Activated T-helper 1 cell treated with anti-CD3 and anti-CD28 coated beads, Interleukin-2, amount 50 U/mL, for 16 hours (primary cell): ENCODE results near the gene OTOS.

Experiments used
- DNase-seq, 2 donors: peaks; one replicate each; pipeline ENCODE4 v3.0.0-alpha.2; 2020; ENCODE audit warnings: low read depth in 1 of 2, low spot score in 1 of 2

OTOS gene

DNA sequence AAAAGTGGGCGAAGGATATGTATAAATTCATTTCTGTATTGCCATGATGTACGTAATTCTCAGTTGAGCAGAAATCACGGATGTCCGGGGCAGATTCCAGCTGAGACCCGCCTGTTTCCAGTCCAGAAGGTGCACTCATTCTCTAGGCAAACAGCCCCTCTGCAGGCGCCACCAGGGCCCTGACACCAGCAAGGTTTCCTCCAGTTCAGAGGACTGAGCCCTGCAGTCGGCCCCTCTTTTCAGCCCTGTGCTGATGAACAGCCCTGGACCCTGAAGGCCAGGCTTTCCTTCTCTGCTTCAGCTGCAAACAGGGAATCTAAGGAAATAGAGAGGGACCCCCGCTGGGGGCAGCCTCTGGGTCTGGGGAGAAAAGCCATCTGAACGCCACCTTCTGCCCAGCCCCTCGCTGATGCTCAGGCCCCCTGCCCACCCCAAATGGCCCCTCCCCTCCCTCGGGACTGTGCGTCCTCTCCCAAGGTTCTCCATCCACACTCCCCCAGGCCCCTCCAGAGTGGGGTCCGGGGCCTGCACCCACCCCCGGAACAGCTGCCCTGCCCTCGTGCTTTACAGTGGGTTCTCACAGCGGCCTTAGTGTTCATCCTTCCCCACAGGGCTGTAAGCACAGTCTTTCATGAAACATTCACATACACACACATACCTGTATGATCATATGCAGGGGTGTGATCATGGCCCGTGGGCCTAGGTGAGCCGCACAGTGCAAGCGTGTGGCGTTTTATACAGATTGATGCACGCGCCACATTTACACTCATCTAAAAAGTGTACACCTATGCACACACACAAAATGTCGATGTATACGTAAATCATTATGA, 16.4 kb downstream of the OTOS start:
- no peak for DNase-seq

DNA sequence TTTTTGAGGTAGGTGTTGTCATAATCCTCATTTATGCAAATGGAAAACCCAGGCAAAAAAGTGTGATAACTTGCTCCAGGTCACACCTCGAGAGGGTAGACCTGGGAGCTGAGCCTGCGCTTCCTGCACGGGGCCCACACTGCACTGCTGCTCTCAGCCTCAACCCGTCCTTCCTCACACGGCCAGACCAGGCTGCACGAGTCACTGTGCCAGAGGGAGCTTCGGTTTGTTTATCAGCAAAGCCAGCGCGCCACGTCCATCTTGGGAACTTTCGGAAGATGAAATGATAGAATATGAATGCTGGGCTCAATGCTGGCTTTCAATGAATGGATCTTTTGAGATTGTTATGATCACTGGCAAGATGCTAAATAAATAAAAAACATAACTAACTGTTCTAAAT, 18.8 kb downstream of the OTOS start:
- no peak for DNase-seq

DNA sequence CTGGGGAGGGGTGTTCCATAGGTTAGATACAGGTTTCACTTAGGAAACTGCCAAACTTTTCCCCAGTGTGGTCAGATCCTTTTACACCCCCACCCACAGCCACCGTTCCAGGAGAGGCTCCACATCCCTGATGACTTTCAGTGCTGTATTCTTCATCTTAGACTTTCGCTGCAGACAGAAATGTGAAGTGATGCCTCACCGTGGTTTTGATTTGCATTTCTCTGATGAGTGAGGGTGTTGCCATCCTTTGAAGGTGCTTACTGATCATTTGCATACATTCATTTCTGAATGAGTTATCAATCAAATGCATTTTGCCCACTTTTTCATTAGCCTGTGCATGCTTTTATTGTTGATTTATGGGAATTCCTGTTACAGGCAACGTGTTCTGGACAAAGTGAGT, 19.3 kb downstream of the OTOS start:
- DNase-seq: no peak

DNA sequence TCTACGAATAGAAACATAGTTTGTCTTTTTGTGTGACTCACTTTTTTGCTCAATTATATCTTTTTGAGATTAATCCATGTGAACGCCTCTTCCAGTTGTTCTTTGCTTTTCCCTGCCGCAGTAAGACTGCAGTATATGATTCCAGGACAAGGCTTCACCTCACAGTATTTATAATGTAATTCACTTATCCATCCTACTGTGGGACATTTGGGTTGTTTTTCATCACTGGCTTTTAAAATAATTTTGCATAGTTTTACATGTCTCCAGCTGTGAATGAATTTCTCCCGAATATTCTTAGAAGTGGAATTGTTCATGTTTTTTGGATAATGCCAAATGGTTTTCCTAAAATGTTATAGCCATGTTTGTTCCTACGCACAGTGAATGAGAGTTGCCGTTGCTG, 26.2 kb downstream of the OTOS start:
- no peak for DNase-seq

DNA sequence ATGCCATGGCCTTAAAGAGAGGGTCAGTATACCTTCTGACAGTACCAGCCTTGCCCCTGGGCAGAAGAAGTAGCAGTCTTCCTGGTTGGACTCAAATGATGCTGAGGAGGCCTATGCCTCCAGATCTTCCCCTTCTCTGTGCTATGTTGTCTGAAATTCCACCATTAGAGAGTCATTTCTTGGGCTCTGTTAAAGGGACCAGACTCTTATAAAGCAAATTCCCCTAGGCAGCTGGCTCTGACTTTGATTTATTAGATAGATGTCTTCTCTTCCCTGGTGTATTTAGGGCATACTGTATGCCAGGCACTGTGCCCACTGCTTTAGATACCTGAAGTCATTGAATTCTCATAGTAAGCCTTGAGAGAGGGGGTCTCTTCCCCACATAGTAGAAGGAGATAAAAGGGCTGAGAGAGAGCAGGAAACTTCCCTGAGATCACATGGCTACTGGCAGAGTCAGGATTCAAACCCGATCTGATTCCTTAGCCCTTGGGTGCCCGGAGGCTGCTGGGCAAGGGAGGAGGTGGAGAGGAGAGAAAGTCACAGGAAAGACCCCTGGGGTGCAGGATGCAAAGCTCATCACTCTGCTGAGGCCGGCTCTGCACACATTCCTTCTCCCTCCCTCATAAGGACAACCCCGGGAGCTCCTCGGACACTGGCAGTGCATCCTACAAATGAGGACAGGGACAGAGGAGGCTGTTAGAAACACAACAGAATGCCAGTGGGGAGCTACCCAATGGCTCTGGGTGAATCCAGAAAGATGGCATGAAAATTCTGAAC, 27.4 kb downstream of the OTOS start:
- DNase-seq: no peak

DNA sequence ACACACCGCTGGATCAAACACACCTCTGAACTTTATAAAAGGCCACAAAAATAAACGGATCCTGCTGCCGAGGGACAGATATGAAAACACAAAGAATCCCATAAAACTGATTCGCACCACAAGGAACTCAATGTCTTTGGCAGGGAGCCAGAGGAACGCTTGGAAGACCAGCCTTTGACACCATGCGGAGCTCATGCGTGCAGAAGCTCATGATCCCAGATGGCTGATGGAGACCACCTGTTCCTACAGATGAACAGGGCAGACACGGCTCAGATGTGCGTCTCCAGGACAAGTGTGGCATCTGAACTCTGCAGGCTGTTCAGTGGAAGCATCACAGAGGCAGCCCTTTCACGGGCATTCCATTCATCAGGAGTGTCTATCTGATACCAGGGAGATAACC, 29.2 kb downstream of the OTOS start:
- DNase-seq: no peak

DNA sequence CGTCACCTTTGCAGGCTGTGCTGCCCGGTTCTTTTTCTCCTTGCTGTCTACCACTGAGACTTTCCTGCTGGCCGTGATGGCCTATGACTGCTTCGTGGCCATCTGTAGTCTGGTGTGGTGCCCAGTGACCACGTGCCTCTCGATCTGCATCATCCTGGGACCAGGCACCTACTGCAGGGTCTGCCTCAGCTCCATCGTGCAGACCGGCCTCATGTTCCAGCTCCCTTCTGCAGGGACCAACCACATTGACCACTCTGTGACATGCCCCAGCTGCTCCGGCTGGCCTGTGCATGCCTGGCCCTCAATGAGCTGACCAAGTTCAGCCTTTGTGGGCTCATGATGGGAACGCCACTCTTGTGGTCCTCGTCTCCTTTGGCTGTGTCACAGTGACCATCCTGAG, 31.1 kb downstream of the OTOS start:
- DNase-seq: no peak

DNA sequence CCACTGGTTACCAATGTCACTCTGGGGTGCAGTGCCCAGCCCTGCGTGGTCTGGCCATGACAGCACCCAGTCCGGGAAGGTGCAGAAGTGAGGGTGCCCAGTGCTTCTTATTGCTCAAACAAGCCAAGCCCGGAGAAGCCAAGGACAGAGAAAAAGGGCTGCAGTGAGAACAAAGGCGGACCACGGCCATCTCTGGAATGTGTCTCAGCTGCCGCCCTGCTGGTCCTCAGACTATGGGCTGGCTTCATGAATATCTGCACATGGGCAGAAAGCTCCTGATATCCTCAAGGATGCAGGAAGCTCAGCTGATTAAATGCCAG, 33.0 kb downstream of the OTOS start:
- DNase-seq: no peak

DNA sequence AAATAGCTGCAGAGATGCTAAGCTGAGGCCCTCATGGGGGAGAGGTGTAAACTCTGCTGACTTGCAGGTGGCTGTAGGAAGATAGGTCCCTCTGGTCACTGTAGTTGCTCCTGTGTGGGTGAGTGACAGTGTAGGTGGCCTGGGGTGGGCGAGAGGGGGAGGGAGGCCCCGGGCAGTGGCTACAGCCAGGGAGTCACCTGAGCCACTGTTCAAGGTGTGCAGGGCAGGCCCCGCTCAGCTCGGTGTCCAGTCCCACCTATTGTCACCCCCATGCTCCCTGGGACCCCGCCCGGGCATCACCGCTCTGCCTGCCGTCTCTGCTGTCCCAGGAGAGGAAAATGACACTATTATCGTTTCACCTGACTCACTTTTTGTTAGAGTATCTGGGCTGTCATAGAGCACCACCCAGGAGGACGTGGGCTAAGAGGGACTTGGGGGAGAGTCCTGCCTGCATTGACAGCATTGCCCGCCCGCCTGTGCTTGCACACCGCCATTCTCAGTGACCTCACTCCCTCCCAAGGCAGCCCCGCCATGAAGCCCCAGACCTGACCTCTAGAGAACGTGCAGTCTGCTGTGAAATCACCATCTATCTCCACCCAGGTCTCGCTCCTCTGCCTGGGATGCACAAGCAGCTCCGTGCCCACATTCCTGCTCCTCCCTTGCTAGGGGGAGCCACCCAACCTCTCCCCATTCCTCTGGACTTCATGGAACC, 33.5 kb downstream of the OTOS start:
- DNase-seq: no peak

DNA sequence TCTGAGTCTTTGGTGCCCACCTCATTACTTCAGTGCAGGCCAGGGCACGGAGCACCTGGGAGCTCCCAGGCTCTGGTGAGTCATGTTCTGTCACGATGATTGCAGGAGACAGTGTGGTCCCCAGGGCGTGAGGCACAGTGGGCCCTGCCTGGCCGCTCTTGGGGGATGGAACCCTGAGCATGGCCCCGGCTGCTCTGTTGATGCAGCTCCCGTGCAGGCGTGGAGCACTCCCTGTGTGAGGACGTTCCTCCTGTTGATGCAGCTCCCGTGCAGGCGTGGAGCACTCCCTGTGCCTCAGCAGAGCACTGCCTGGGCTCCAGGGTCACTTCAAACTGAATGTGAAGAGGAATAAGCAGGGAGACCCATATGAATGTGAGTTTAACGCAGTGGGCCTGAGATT, 34.5 kb downstream of the OTOS start:
- no peak for DNase-seq

DNA sequence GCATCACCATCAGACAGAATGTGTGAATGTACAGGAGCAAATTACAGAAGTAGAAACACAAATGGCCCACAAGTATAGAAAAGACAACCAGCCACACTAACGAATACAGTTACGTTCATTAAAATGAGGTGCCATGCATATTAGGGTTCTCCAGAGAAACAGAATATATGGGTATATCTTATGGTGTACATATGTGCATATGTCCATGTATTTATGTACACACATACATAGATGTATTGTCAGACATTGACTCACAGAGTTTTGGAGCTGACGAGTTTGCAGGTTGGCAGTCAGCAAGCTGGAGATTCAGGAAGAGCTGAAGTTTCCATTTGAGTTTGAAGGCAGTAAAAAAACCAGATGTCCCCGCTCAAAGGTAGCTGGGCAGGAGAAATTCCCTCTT, 37.3 kb downstream of the OTOS start:
- no peak for DNase-seq

DNA sequence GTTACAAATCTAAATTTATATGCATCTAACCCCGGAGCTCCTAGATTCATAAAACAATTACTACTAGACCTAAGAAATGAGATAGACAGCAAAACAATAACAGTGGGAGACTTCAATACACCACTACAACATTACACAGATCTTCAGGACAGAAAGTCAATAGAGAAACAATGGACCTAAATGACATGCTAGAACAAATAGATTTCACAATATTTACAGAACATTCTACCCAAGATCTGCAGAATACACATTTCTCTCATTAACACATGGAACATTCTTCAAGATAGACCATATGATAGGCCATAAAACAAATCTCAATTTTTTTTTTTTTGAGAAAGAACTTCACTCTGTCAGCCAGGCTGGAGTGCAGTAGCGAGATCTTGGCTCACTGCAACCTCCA, 42.1 kb downstream of the OTOS start:
- no peak for DNase-seq

DNA sequence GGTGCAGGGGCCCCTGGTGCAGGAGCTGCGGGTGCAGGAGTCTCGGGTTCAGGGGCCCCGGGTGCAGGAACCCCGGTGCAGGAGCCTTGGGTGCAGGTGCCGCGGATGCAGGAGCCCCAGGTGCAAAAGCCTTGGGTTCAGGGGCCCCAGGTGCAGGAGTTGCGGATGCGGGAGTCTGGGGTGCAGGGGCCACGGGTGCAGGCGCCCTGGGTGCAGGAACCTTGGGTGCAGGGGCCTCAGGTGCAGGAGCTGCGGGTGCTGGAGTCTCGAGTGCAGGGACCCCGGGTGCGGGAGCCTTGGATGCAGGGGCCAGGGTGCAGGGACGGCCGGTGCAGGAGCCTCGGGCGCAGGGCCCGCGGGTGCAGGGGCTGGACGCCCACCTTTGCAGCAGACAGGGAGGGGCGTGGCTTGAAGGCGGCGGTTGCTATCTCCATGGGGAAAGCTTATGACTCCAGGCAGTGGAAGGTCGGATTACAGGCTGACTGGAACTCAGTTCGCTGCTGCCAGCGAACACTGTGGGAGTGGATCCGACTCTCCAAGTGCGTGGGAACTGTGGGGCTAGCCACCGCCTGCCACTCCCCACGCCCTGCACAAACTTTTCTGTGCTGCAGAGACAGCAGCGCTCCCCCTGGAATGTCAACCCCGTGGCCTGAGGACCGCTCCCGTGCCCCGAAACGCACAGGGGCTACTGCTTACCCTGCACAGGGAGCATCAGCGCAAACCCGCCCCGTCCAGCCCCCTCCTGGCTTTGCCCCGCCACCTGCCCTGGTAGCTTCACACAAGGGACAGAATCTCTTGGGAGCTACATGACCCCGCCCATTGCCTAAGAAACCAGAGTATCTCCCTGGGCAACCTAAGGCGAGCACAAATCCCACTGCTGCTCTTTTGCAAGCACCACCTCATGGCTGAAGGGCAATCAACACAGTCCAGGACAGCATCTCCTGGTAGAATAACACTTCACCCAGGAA, 44.6 kb downstream of the OTOS start:
- DNase-seq: no peak

DNA sequence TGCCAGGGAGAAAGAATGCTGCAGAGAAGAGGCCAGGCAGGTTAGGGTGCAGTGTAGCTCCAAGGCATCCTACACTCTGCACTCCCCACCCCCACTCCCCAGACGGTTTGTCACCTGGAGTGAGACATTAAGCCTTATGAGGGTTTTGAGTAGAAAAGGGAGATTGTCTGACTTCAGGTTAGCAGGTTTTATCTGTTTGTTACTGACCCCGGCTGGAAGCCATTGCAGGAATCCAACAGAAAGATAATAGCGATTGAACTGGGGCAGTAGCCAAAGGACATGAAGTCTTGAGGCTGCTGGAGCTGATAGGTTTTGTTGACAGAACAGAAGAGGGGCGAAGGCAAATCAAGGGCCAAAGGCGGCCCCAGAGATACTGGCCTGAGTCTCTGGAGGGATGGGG, 51.2 kb downstream of the OTOS start:
- DNase-seq: no peak
